Right atrium auricular region (tissue), 2 donors: ENCODE measurements around the gene ACAT1. TPM values are rescaled to one million over a fixed set of nuclear protein-coding genes. Genes with fewer than 3 reads are reported as not detected.

Source experiments
- DNase-seq: peaks from one replicate; pipeline ENCODE4 v3.0.0-alpha.2; 2019; ENCODE audit warnings: low spot score
- H3K27ac ChIP-seq, 2 donors: fragments of 200-600 bp; sonication (generic); 1 replicate in 1 of 2; 2 replicates in 1 of 2; pipeline ENCODE4 v1.5.1; 2016 to 2019
- H3K27me3 ChIP-seq, 2 donors: fragments of 200-600 bp; sonication (generic); one replicate each; pipeline versions ENCODE4 v1.5.1 to v1.6.0; 2017 to 2019
- H3K36me3 ChIP-seq: fragments of 200-600 bp; sonication (generic); one replicate; pipeline ENCODE4 v1.5.1; 2016
- H3K4me1 ChIP-seq, 2 donors: fragments of 200-600 bp; sonication (generic); one replicate each; pipeline versions ENCODE4 v1.5.1 to v1.6.0; 2017 to 2019
- H3K4me3 ChIP-seq, 2 donors: fragments of 200-600 bp; sonication (generic); 1 replicate in 1 of 2; 2 replicates in 1 of 2; pipeline ENCODE4 v1.5.1; 2017 to 2019; ENCODE audit warnings: mild to moderate bottlenecking in 1 of 2, moderate library complexity in 1 of 2
- H3K9me3 ChIP-seq, 2 donors: fragments of 200-600 bp; sonication (generic); one replicate each; pipeline ENCODE4 v1.5.1; 2019
- total RNA-seq, 2 donors: library from RNA; depleted of rRNA; stranded (reverse); fragments of >200 nt; gene quantifications; one replicate each; pipeline ENCODE4 v1.1.0, GENCODE V29; 2016
- TF ChIP-seq, protein P1 (sequence below), 2 donors: fragments of 200-600 bp; sonication (generic); IDR thresholded peaks; one replicate each; pipeline ENCODE4 v1.5.1; 2019; ENCODE audit warnings: antibody characterized with exemption in 2 of 2

The ACAT1 gene
- total RNA-seq, 2 donors from 2014 or later = 175 to 632 TPM

DNA sequence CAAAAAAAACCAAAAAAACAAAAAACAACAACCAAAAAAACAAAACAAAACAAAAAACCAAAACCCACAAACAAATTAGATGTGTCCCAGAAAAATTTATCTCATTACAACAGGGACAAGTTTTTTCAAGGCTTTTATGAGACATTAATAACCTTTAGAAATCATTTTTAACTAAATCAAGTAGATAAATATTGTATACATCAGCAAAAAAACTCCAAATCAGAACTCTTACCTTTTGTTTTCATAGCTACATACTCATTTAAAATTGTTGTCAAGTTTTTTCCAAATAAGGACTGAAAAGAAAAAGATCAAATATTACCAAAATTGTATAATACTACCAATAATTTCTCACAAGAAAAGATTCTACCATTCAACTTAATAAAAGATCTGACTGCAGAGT is 72.4 kb downstream of the ACAT1 start:
- Histone ChIP-seq H3K4me3 (no peak overlapping the region), H3K36me3 (peaks cover 25% of the 10 kb centered on the region), H3K9me3 (no peaks in the 10 kb centered on the region), H3K4me1 (peaks cover 0 to 4% of the 10 kb centered on the region in 2 donors), H3K27ac (no peak overlapping the region), H3K27me3 (no peaks in the 10 kb centered on the region)
- no peak for DNase-seq
- TF ChIP-seq, protein P1, sequence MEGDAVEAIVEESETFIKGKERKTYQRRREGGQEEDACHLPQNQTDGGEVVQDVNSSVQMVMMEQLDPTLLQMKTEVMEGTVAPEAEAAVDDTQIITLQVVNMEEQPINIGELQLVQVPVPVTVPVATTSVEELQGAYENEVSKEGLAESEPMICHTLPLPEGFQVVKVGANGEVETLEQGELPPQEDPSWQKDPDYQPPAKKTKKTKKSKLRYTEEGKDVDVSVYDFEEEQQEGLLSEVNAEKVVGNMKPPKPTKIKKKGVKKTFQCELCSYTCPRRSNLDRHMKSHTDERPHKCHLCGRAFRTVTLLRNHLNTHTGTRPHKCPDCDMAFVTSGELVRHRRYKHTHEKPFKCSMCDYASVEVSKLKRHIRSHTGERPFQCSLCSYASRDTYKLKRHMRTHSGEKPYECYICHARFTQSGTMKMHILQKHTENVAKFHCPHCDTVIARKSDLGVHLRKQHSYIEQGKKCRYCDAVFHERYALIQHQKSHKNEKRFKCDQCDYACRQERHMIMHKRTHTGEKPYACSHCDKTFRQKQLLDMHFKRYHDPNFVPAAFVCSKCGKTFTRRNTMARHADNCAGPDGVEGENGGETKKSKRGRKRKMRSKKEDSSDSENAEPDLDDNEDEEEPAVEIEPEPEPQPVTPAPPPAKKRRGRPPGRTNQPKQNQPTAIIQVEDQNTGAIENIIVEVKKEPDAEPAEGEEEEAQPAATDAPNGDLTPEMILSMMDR (IDR thresholded peaks at IDR 0.05) = no peak

DNA sequence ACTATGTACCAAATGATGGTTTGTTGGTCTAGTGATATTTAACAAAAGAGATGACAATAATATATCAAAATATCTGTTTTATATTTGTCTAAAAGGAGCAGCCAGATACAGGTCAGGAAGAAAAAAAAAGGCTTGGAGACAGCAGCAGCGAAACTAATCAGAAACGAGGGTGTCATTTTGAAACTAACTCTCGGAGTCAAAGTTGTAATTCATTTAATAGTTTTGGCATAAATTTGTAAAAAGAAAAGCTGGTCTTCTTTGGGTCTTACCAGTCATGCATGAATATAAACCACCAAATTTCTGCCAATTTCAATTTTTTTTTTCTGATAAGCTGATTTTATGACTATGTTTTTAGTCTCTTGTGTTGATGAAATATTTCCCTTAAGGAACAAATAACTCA is 75.5 kb downstream of the ACAT1 start:
- Histone ChIP-seq H3K4me3 (no peak overlapping the region), H3K27me3 (no peaks in the 10 kb centered on the region), H3K9me3 (no peaks in the 10 kb centered on the region), H3K36me3 (peaks cover 14% of the 10 kb centered on the region), H3K27ac (no peak overlapping the region), H3K4me1 (peaks cover 0 to 11% of the 10 kb centered on the region in 2 donors)
- TF ChIP-seq, protein P1 (IDR thresholded peaks at IDR 0.05) = no peak
- no peak for DNase-seq

Other genes with a start within 250 kb of the ACAT1 start
- under 1 TPM; 0.22 to 0.71 TPM for gene RAB39A, start 193.1 kb upstream of the ACAT1 start, total RNA-seq
- gene CUL5, start 112.7 kb upstream of the ACAT1 start, total RNA-seq = 10 to 100 TPM; 19.2 to 26.4 TPM
- gene NPAT, start 101.1 kb downstream of the ACAT1 start, total RNA-seq = 10 to 100 TPM; 10.6 to 12.7 TPM
- 10 to 100 TPM; 29.3 to 29.8 TPM for gene ATM, start 101.5 kb downstream of the ACAT1 start, total RNA-seq